Right renal pelvis (tissue), 4 donors: ENCODE results near the gene NCKAP5. TPM values are rescaled to one million over a fixed set of nuclear protein-coding genes. Genes with fewer than 3 reads are reported as not detected.

Experiments
- DNase-seq, 4 donors: peaks; one replicate each; pipeline ENCODE4 v3.0.0-alpha.2; 2013; ENCODE audit warnings: low read depth in 4 of 4, low spot score in 3 of 4, missing footprints in 1 of 4
- polyA plus RNA-seq, 4 donors: library from polyadenylated mRNA; unstranded; fragments of 120-200 nt; gene quantifications; one replicate each; pipeline ENCODE4 v1.2.1, GENCODE V29; 2013; ENCODE audit not compliant: insufficient read length in 4 of 4

NCKAP5 gene
- polyA plus RNA-seq, 4 donors: 7.2 to 10.1 (median 7.8) TPM

- DNase-seq: no peak
Measured at GRCh38 chr2:133409581-133410285, 158.5 kb downstream of the NCKAP5 start.

GRCh38 chr2:133408671-133409070 is 159.6 kb downstream of the NCKAP5 start:
- no peak for DNase-seq

GRCh38 chr2:133407341-133407740 is 160.9 kb downstream of the NCKAP5 start:
- DNase-seq: no peak

- DNase-seq: no peak
Measured at GRCh38 chr2:133405252-133405651, 163.0 kb downstream of the NCKAP5 start.

- no peak for DNase-seq
Measured at GRCh38 chr2:133400411-133400810, 167.9 kb downstream of the NCKAP5 start.

GRCh38 chr2:133393895-133394294 is 174.4 kb downstream of the NCKAP5 start:
- no peak for DNase-seq

- DNase-seq: no peak
Measured at GRCh38 chr2:133390156-133390555, 178.1 kb downstream of the NCKAP5 start.

GRCh38 chr2:133389569-133389968 is 178.7 kb downstream of the NCKAP5 start:
- no peak for DNase-seq

GRCh38 chr2:133382566-133382965 is 185.7 kb downstream of the NCKAP5 start:
- no peak for DNase-seq

- DNase-seq: no peak
Measured at GRCh38 chr2:133380991-133381390, 187.3 kb downstream of the NCKAP5 start.

GRCh38 chr2:133378928-133379549 is 189.2 kb downstream of the NCKAP5 start:
- DNase-seq: no peak

GRCh38 chr2:133378386-133378785 is 189.9 kb downstream of the NCKAP5 start:
- no peak for DNase-seq

GRCh38 chr2:133377599-133377998 is 190.7 kb downstream of the NCKAP5 start:
- DNase-seq: no peak

GRCh38 chr2:133377021-133377481 is 191.2 kb downstream of the NCKAP5 start:
- DNase-seq: no peak

- DNase-seq: no peak
Measured at GRCh38 chr2:133374781-133375180, 193.5 kb downstream of the NCKAP5 start.

- DNase-seq: no peak
Measured at GRCh38 chr2:133371286-133371685, 197.0 kb downstream of the NCKAP5 start.

- no peak for DNase-seq
Measured at GRCh38 chr2:133369901-133370658, 198.2 kb downstream of the NCKAP5 start.

- no peak for DNase-seq
Measured at GRCh38 chr2:133365117-133365516, 203.1 kb downstream of the NCKAP5 start.

- DNase-seq: no peak
Measured at GRCh38 chr2:133364636-133365035, 203.6 kb downstream of the NCKAP5 start.

- no peak for DNase-seq
Measured at GRCh38 chr2:133363884-133364283, 204.4 kb downstream of the NCKAP5 start.

GRCh38 chr2:133362061-133362476 is 206.2 kb downstream of the NCKAP5 start:
- no peak for DNase-seq

- DNase-seq: no peak
Measured at GRCh38 chr2:133360882-133361281, 207.4 kb downstream of the NCKAP5 start.
